ENCODE measurements around the gene GPANK1.

The GPANK1 gene

GRCh38 chr6:31636698-31637596, 27.9 kb downstream of the GPANK1 start:
- DNase-seq: no peak

- no peak for DNase-seq
Measured at GRCh38 chr6:31634969-31635575, 29.7 kb downstream of the GPANK1 start.

- no peak for DNase-seq
Measured at GRCh38 chr6:31634131-31634530, 30.7 kb downstream of the GPANK1 start.

GRCh38 chr6:31633447-31633846, 31.4 kb downstream of the GPANK1 start:
- DNase-seq: no peak

- DNase-seq: no peak
Measured at GRCh38 chr6:31632279-31632946, 32.4 kb downstream of the GPANK1 start.

- DNase-seq: no peak
Measured at GRCh38 chr6:31631681-31632278, 33.0 kb downstream of the GPANK1 start.

- DNase-seq: no peak
Measured at GRCh38 chr6:31631209-31631608, 33.6 kb downstream of the GPANK1 start.

GRCh38 chr6:31630177-31630934, 34.4 kb downstream of the GPANK1 start:
- DNase-seq: no peak

- DNase-seq: no peak
Measured at GRCh38 chr6:31629014-31629413, 35.8 kb downstream of the GPANK1 start.

- DNase-seq: no peak
Measured at GRCh38 chr6:31627690-31628287, 37.0 kb downstream of the GPANK1 start.

- DNase-seq: no peak
Measured at GRCh38 chr6:31626952-31627351, 37.8 kb downstream of the GPANK1 start.

- DNase-seq: no peak
Measured at GRCh38 chr6:31624070-31624469, 40.7 kb downstream of the GPANK1 start.

- DNase-seq: no peak
Measured at GRCh38 chr6:31622684-31623091, 42.1 kb downstream of the GPANK1 start.

- DNase-seq: no peak
Measured at GRCh38 chr6:31621991-31622390, 42.8 kb downstream of the GPANK1 start.

GRCh38 chr6:31621320-31621939, 43.4 kb downstream of the GPANK1 start:
- DNase-seq: no peak

GRCh38 chr6:31620586-31621319, 44.0 kb downstream of the GPANK1 start, which contains the start of gene PRRC2A:
Gene PRRC2A, plus strand, starts transcription at chr6:31620715. Its CDS starts 2,075 bp downstream, at chr6:31622790.
- no peak for DNase-seq

- peak; percentile 98 to 99 for DNase-seq
Measured at GRCh38 chr6:31619805-31620585, 44.8 kb downstream of the GPANK1 start.

- DNase-seq: no peak
Measured at GRCh38 chr6:31617010-31617409, 47.8 kb downstream of the GPANK1 start.

- peak; percentile 58 to 63 for DNase-seq
Measured at GRCh38 chr6:31615748-31616147, 49.0 kb downstream of the GPANK1 start.
